ENCODE data around the gene NAPEPLD. TPM values are rescaled to one million over a fixed set of nuclear protein-coding genes. Genes with fewer than 3 reads are reported as not detected.

NAPEPLD gene
- total RNA-seq, 4 donors from 2014 or later, result 4.7 to 8.7 (median 6.1) TPM

DNA sequence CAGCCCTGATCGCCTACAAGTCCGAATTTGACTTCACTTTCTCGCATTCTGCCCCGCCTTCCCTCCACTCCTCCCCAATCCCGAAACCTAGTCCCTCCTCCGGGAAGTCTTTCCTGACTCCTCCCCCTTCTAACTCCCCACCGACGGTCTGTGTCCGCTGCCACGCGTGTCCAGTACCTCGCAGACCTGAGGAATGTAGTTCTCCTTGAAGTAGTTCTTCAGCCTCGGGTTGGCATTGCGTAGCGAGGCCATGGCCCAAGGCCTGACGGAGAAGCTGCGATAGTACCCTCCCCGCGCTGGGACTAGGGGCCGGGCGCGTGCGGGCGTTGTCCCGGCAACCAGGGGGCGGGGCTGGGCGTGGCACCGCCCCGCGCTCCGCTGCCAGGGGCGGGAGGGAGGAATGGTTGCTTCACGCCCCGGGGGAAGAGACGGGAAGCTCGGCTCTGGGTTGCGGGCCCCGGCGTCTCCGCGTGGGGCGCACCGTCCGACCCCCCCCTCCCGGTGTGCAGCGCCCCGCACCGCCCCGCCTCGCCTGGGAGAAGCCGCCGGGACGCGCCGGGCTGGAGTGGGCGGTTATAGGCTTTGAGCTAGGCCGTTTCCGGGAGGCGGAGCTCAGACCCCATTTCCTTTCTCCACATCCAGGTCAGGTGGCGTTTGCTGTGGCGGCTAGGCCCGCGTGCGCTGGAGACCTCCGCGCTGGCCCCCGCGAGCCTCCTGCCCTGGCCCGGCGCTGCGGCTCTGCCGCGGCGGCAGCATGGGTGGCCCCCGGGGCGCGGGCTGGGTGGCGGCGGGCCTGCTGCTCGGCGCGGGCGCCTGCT lies 74.2 kb downstream of the NAPEPLD start, which contains the start of the genes ARMC10 and FBXL13:
TSS of gene ARMC10 (plus strand) at position 622 of the 818 bp plus-strand sequence. CDS start at position 755, 133 bp downstream.
TSS of gene FBXL13 (minus strand) at position 278 of the 818 bp plus-strand sequence.
- H3K4me3 ChIP-seq, result peak within 1 kb of the TSS; percentile 77 to 94 (median 82)
- TF ChIP-seq EP300 (IDR thresholded peaks at IDR 0.05) (no peak), POLR2AphosphoS5 (IDR thresholded peaks at IDR 0.05) (peak; percentile 56 to 68)
- TF ChIP-seq, protein P1, sequence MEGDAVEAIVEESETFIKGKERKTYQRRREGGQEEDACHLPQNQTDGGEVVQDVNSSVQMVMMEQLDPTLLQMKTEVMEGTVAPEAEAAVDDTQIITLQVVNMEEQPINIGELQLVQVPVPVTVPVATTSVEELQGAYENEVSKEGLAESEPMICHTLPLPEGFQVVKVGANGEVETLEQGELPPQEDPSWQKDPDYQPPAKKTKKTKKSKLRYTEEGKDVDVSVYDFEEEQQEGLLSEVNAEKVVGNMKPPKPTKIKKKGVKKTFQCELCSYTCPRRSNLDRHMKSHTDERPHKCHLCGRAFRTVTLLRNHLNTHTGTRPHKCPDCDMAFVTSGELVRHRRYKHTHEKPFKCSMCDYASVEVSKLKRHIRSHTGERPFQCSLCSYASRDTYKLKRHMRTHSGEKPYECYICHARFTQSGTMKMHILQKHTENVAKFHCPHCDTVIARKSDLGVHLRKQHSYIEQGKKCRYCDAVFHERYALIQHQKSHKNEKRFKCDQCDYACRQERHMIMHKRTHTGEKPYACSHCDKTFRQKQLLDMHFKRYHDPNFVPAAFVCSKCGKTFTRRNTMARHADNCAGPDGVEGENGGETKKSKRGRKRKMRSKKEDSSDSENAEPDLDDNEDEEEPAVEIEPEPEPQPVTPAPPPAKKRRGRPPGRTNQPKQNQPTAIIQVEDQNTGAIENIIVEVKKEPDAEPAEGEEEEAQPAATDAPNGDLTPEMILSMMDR (IDR thresholded peaks at IDR 0.05), result peak; percentile 24 to 48 (median 27)
- H3K4me1 ChIP-seq, result peaks cover 18 to 32% (median 30%) of the 10 kb centered on the region in 4 donors
- under 1% methylated on average over 41 of the region's 83 CpGs for WGBS
- intact Hi-C loops (cut with DNase I), result loop anchor here (2.0 kb wide), 1 partner anchor 74 kb away; the partner anchor contains the start of gene NAPEPLD
- peak; percentile 98 for DNase-seq (ENCODE audit: extremely low spot score)
- H3K27me3 ChIP-seq, result no peaks in the 10 kb centered on the region
- no peaks in the 10 kb centered on the region for H3K36me3 ChIP-seq
- H3K9me3 ChIP-seq, result no peaks in the 10 kb centered on the region
- H3K27ac ChIP-seq (replicated peaks in 1 of 4), result peak within 1 kb of the TSS; percentile 88 to 96 (median 93)

DNA sequence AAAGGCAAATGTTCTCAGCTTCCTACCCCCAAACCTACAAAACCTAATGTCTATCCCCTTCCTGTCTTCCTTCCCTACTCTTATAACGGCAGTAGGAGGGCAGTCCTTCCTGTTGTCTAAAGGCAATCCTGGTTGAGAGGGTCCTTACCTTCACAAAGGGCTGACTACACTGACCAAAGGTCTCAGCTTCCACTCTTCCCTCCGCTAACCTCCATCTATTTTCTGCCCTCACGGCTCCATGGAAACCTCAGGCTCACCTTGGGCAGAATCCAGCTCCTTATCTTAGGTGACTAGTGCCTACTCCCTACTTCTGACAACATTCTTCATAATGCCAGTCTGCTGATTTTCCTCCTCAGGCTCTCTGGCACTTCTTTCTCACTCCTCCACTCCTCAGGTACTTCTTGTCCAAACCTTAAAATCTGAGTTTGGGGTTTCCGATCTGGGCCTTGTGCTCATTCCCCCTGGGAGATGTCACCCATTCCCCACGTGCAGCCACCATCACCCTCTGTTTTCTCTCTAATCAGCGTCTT lies 74.8 kb downstream of the NAPEPLD start:
- Histone ChIP-seq H3K4me1 (peaks cover 18 to 32% (median 30%) of the 10 kb centered on the region in 4 donors), H3K4me3 (peak overlapping the region; percentile 77 to 94 (median 82)), H3K9me3 (no peaks in the 10 kb centered on the region), H3K27me3 (no peaks in the 10 kb centered on the region), H3K36me3 (no peaks in the 10 kb centered on the region), H3K27ac (replicated peaks in 1 of 4) (peak overlapping the region; percentile 88 to 96 (median 93))
- WGBS, result 14% methylated on average over 6 of the region's 6 CpGs
- TF ChIP-seq POLR2AphosphoS5 (IDR thresholded peaks at IDR 0.05) (no peak), POLR2A (IDR thresholded peaks at IDR 0.05; ENCODE audit: low read depth) (no peak), EP300 (IDR thresholded peaks at IDR 0.05) (no peak)
- TF ChIP-seq, protein P1 (IDR thresholded peaks at IDR 0.05), result no peak
- intact Hi-C loops (cut with DNase I), result loop anchor here (2.0 kb wide), 1 partner anchor 75 kb away; the partner anchor contains the start of gene NAPEPLD
- DNase-seq (ENCODE audit: extremely low spot score), result no peak

DNA sequence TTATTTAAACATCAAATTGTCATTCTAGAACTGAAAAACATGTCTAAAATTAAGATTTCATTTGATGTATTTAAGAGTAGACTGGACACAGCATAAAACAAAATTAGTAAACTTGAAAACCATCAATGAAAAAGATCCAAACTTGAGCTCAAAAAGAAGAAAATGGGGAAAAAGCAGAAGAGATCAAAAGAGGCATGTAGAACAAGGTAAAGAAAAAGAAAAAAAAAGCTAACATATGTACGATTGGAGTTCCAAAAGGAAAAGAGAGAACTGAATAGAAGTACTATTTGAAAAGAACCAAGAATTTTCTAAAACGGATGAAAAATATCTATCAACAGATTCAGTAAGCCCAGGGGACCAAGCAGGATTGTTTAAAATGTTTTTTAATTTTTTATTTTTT lies 77.9 kb downstream of the NAPEPLD start:
- 93% methylated on average over 2 of the region's 2 CpGs for WGBS
- Histone ChIP-seq H3K9me3 (no peaks in the 10 kb centered on the region), H3K4me1 (peaks cover 10 to 16% (median 13%) of the 10 kb centered on the region in 4 donors), H3K27ac (replicated peaks in 1 of 4) (no peak overlapping the region), H3K27me3 (no peaks in the 10 kb centered on the region), H3K4me3 (no peak overlapping the region), H3K36me3 (no peaks in the 10 kb centered on the region)
- DNase-seq (ENCODE audit: extremely low spot score), result no peak
- intact Hi-C loops (cut with DNase I), result no loop called here
- TF ChIP-seq, protein P1 (IDR thresholded peaks at IDR 0.05), result no peak
- TF ChIP-seq POLR2A (IDR thresholded peaks at IDR 0.05; ENCODE audit: low read depth) (no peak), POLR2AphosphoS5 (IDR thresholded peaks at IDR 0.05) (no peak), EP300 (IDR thresholded peaks at IDR 0.05) (no peak)

DNA sequence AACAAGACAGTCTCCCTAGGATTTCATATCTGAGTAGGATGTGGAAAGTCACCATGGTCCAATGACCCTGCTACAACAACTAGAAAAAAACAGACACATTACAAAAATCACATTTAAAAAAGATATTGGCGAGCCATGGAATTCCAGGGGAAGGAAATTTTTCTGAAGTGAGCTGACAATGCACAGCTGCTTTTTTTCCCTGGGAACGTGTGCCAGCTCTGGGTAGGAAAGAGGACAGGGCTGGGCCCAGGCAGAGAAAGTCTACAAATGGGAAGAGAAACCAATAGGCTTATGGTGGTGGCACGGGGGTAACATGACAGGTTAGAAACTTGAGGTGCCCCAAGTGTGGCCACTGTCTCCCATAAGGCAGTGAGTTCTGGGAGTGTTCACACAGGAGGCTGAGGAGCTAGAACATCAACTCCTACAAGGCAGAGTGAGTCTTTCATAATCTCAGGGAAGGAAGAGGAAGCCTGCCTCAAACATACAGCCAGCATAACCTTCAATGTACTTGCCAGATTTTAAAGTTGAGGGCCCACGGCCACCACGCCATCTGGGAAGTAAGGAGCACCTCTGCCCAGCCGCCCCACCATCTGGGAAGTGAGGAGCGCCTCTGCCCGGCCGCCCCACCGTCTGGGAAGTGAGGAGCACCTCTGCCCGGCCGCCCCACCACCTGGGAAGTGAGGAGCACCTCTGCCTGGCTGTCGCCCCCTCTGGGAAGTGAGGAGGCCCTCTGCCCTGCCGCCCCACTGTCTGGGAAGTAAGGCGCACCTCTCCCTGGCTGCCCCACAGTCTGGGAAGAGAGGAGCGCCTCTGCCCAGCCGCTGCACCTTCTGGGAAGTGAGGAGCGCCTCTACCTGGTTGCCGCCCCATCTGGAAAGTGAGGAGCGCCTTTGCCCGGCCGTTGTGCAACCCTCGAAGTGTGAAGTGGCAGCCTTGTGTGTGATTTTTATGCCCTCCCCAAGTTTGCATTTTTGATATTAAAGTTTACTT lies 80.2 kb downstream of the NAPEPLD start:
- intact Hi-C loops (cut with DNase I), result loop anchor here (10.0 kb wide), 1 partner anchor 314 kb away; no protein-coding TSS in a partner anchor
- peaks cover 1 to 6% (median 3%) of the 10 kb centered on the region in 4 donors for H3K4me1 ChIP-seq

More for the DNA sequence above, 80.2 kb downstream of the NAPEPLD start:
- H3K9me3 ChIP-seq, result no peaks in the 10 kb centered on the region
- no peak overlapping the region for H3K27ac ChIP-seq (replicated peaks in 1 of 4)
- H3K4me3 ChIP-seq, result no peak overlapping the region
- H3K36me3 ChIP-seq, result no peaks in the 10 kb centered on the region
- TF ChIP-seq POLR2AphosphoS5 (IDR thresholded peaks at IDR 0.05) (no peak), POLR2A (IDR thresholded peaks at IDR 0.05; ENCODE audit: low read depth) (no peak), EP300 (IDR thresholded peaks at IDR 0.05) (no peak)
- TF ChIP-seq, protein P1 (IDR thresholded peaks at IDR 0.05), result no peak
- H3K27me3 ChIP-seq, result no peaks in the 10 kb centered on the region
- 92% methylated on average over 17 of the region's 23 CpGs for WGBS
- DNase-seq (ENCODE audit: extremely low spot score), result no peak

All from esophagus muscularis mucosa (tissue), 4 donors.